CD4-positive, CD25-positive, alpha-beta regulatory T cell (primary cell): ENCODE results near the gene NINJ2. TPM values are rescaled to one million over a fixed set of nuclear protein-coding genes. Genes with fewer than 3 reads are reported as not detected.
"Not testable (repeated sequence)": the region's sequence is repeated elsewhere in the genome, so short reads cannot be mapped to it uniquely, and the experiment has no call there.

ENCODE experiments used
- ATAC-seq, 2 donors: fragments of 150-1000 bp; cut with Tn5 transposase; one replicate each; pipeline ENCODE4 v1.10.0; 2021; ENCODE audit warnings: low read depth in 2 of 2, moderate number of reproducible peaks in 2 of 2, moderate library complexity in 1 of 2
- DNase-seq, 3 donors: peaks; one replicate each; pipeline versions ENCODE4 v3.0.0 to v3.0.0-alpha.2; 2012 to 2022; ENCODE audit warnings: mixed read lengths in 1 of 3
- H3K27ac ChIP-seq: one replicate; pipeline ENCODE4 v1.7.0; 2013; ENCODE audit warnings: mild to moderate bottlenecking, low read length; ENCODE audit not compliant: insufficient read depth, poor library complexity, severe bottlenecking
- H3K27me3 ChIP-seq: one replicate; pipeline ENCODE4 v1.7.0; 2013; ENCODE audit warnings: low read length; ENCODE audit not compliant: control insufficient read depth, insufficient read depth
- H3K36me3 ChIP-seq: one replicate; pipeline ENCODE4 v1.7.0; 2013; ENCODE audit warnings: mild to moderate bottlenecking, low read length, moderate library complexity; ENCODE audit not compliant: control insufficient read depth, insufficient read depth
- H3K4me1 ChIP-seq: 2 replicates; pipeline ENCODE4 v1.7.0; 2013; ENCODE audit warnings: mild to moderate bottlenecking, low read length; ENCODE audit not compliant: insufficient read depth, control insufficient read depth, poor library complexity, severe bottlenecking
- H3K4me3 ChIP-seq: one replicate; pipeline ENCODE4 v1.7.0; 2013; ENCODE audit warnings: low read depth, mild to moderate bottlenecking, low read length, moderate library complexity
- H3K9me3 ChIP-seq, 2 experiments: 1 replicate in 1 of 2; 2 replicates in 1 of 2; pipeline ENCODE4 v1.7.0; 2013; ENCODE audit warnings: low read length in 2 of 2, mild to moderate bottlenecking in 1 of 2, moderate library complexity in 1 of 2; ENCODE audit not compliant: control insufficient read depth in 2 of 2
- H3K27ac Mint-ChIP-seq, 3 donors: one replicate each; pipeline ENCODE4 v1.8.0; 2020 to 2022; ENCODE audit warnings: mild to moderate bottlenecking in 3 of 3, mixed read lengths in 3 of 3, moderate library complexity in 2 of 3
- H3K27me3 Mint-ChIP-seq: one replicate; pipeline ENCODE4 v1.8.0; 2022; ENCODE audit warnings: mild to moderate bottlenecking, mixed read lengths
- H3K36me3 Mint-ChIP-seq: one replicate; pipeline ENCODE4 v1.8.0; 2020; ENCODE audit warnings: mixed read lengths
- H3K4me1 Mint-ChIP-seq, 4 donors: one replicate each; pipeline ENCODE4 v1.8.0; 2020 to 2022; ENCODE audit warnings: mixed read lengths in 4 of 4, mild to moderate bottlenecking in 1 of 4
- H3K4me3 Mint-ChIP-seq, 4 donors: one replicate each; pipeline ENCODE4 v1.8.0; 2020 to 2022; ENCODE audit warnings: mild to moderate bottlenecking in 4 of 4, mixed read lengths in 4 of 4, moderate library complexity in 3 of 4
- H3K9me3 Mint-ChIP-seq, 7 donors: one replicate each; pipeline ENCODE4 v1.8.0; 2020 to 2022; ENCODE audit warnings: mixed read lengths in 7 of 7, mild to moderate bottlenecking in 3 of 7, moderate library complexity in 2 of 7
- polyA plus RNA-seq, 4 donors: library from polyadenylated mRNA; unstranded; fragments of 300-500 nt; fragmentation: Illumina TruSeq; gene quantifications; one replicate each; pipeline ENCODE4 v1.2.3, GENCODE V29; 2021
- total RNA-seq: library from RNA; stranded (reverse); gene quantifications from one replicate; pipeline ENCODE4 v1.2.3, GENCODE V29; 2022

The NINJ2 gene
- total and polyA plus RNA-seq, 5 donors from 2014 or later: 16.8 to 170 (median 125) TPM

GRCh38 chr12:636632-637031 is 26.6 kb downstream of the NINJ2 start:
- Histone ChIP-seq H3K9me3 (no peaks in the 10 kb centered on the region), H3K4me1 (peaks cover 28% of the 10 kb centered on the region), H3K36me3 (no peaks in the 10 kb centered on the region), H3K27ac (no peak overlapping the region), H3K27me3 (no peaks in the 10 kb centered on the region), H3K4me3 (no peak overlapping the region)
- peaks cover 7% of the 10 kb centered on the region for H3K36me3 Mint-ChIP-seq
- no peaks in the 10 kb centered on the region for H3K27me3 Mint-ChIP-seq
- H3K9me3 Mint-ChIP-seq: peaks cover 0 to 1% (median 0%) of the 10 kb centered on the region in 7 donors
- H3K27ac Mint-ChIP-seq: peak overlapping the region in 1 of 3 donors; percentile 4
- DNase-seq: no peak
- no peak overlapping the region for H3K4me3 Mint-ChIP-seq
- peaks cover 22 to 70% (median 48%) of the 10 kb centered on the region in 4 donors for H3K4me1 Mint-ChIP-seq
- no peak for ATAC-seq

- Mint-ChIP-seq H3K27me3 (no peaks in the 10 kb centered on the region), H3K4me1 (peaks cover 13 to 66% (median 49%) of the 10 kb centered on the region in 4 donors), H3K36me3 (peaks cover 11% of the 10 kb centered on the region), H3K4me3 (peak overlapping the region in 2 of 4 donors; percentile 18 to 87), H3K9me3 (no peaks in the 10 kb centered on the region), H3K27ac (peak overlapping the region in 2 of 3 donors; percentile 52 to 86)
- Histone ChIP-seq H3K27me3 (no peaks in the 10 kb centered on the region), H3K27ac (no peak overlapping the region), H3K9me3 (no peaks in the 10 kb centered on the region), H3K4me3 (no peak overlapping the region), H3K4me1 (peaks cover 2% of the 10 kb centered on the region), H3K36me3 (no peaks in the 10 kb centered on the region)
- DNase-seq: no peak
- ATAC-seq: no peak
Observed at GRCh38 chr12:633731-634130, 29.5 kb downstream of the NINJ2 start.

GRCh38 chr12:632102-632696 is 31.0 kb downstream of the NINJ2 start:
- ATAC-seq (no peak), DNase-seq (no peak)
- H3K27me3 Mint-ChIP-seq: no peaks in the 10 kb centered on the region
- H3K27ac ChIP-seq: peak overlapping the region; percentile 84
- H3K4me3 ChIP-seq: peak overlapping the region; percentile 10
- H3K36me3 ChIP-seq: no peaks in the 10 kb centered on the region
- H3K9me3 ChIP-seq: no peaks in the 10 kb centered on the region
- H3K9me3 Mint-ChIP-seq: no peaks in the 10 kb centered on the region
- peak overlapping the region; percentile 92 to 98 (median 98) for H3K4me3 Mint-ChIP-seq
- peaks cover 11 to 62% (median 46%) of the 10 kb centered on the region in 4 donors for H3K4me1 Mint-ChIP-seq
- no peaks in the 10 kb centered on the region for H3K27me3 ChIP-seq
- no peaks in the 10 kb centered on the region for H3K4me1 ChIP-seq
- H3K36me3 Mint-ChIP-seq: peaks cover 11% of the 10 kb centered on the region
- H3K27ac Mint-ChIP-seq: peak overlapping the region in 2 of 3 donors; percentile 91 to 99

- Histone ChIP-seq H3K4me3 (peak overlapping the region; percentile 83), H3K27me3 (no peaks in the 10 kb centered on the region), H3K36me3 (no peaks in the 10 kb centered on the region), H3K9me3 (no peaks in the 10 kb centered on the region), H3K27ac (peak overlapping the region; percentile 84), H3K4me1 (no peaks in the 10 kb centered on the region)
- DNase-seq (peak; percentile 69 to 87 (median 72)), ATAC-seq (peak; percentile 94 to 97)
- H3K4me3 Mint-ChIP-seq: peak overlapping the region; percentile 92 to 98 (median 98)
- H3K4me1 Mint-ChIP-seq: peaks cover 5 to 56% (median 41%) of the 10 kb centered on the region in 4 donors
- H3K36me3 Mint-ChIP-seq: peaks cover 11% of the 10 kb centered on the region
- no peaks in the 10 kb centered on the region for H3K27me3 Mint-ChIP-seq
- H3K9me3 Mint-ChIP-seq: no peaks in the 10 kb centered on the region
- H3K27ac Mint-ChIP-seq: peak overlapping the region; percentile 76 to 99 (median 91)
Observed at GRCh38 chr12:630656-631632, 32.3 kb downstream of the NINJ2 start.

GRCh38 chr12:628742-629078 is 34.5 kb downstream of the NINJ2 start:
- H3K27me3 Mint-ChIP-seq, ATAC-seq, H3K4me1 ChIP-seq, DNase-seq, H3K4me3 ChIP-seq, H3K27ac ChIP-seq, H3K36me3 Mint-ChIP-seq, H3K27me3 ChIP-seq, H3K9me3 ChIP-seq, H3K36me3 ChIP-seq, H3K9me3 Mint-ChIP-seq: not testable (repeated sequence)
- H3K4me1 Mint-ChIP-seq: peaks cover 16 to 61% (median 39%) of the 10 kb centered on the region in 4 donors
- H3K27ac Mint-ChIP-seq: peak overlapping the region; percentile 8 to 69 (median 60)
- H3K4me3 Mint-ChIP-seq: peak overlapping the region in 3 of 4 donors; percentile 13 to 97 (median 61)

GRCh38 chr12:627863-628741 is 35.1 kb downstream of the NINJ2 start:
- H3K27ac Mint-ChIP-seq: peak overlapping the region in 1 of 3 donors; percentile 60
- no peaks in the 10 kb centered on the region for H3K27me3 Mint-ChIP-seq
- H3K27me3 ChIP-seq: no peaks in the 10 kb centered on the region
- no peak for ATAC-seq
- H3K36me3 Mint-ChIP-seq: peaks cover 6% of the 10 kb centered on the region
- DNase-seq: no peak
- H3K4me1 ChIP-seq: peaks cover 6% of the 10 kb centered on the region
- H3K36me3 ChIP-seq: no peaks in the 10 kb centered on the region
- no peaks in the 10 kb centered on the region for H3K9me3 ChIP-seq
- H3K4me1 Mint-ChIP-seq: peaks cover 16 to 66% (median 43%) of the 10 kb centered on the region in 4 donors
- no peaks in the 10 kb centered on the region for H3K9me3 Mint-ChIP-seq
- no peak overlapping the region for H3K4me3 ChIP-seq
- peak overlapping the region in 2 of 4 donors; percentile 45 to 61 for H3K4me3 Mint-ChIP-seq
- H3K27ac ChIP-seq: no peak overlapping the region

- Histone ChIP-seq H3K27ac (no peak overlapping the region), H3K9me3 (no peaks in the 10 kb centered on the region), H3K27me3 (no peaks in the 10 kb centered on the region), H3K4me1 (peaks cover 14% of the 10 kb centered on the region), H3K36me3 (no peaks in the 10 kb centered on the region), H3K4me3 (no peak overlapping the region)
- peak overlapping the region; percentile 35 to 80 (median 80) for H3K27ac Mint-ChIP-seq
- H3K4me1 Mint-ChIP-seq: peaks cover 16 to 68% (median 50%) of the 10 kb centered on the region in 4 donors
- H3K9me3 Mint-ChIP-seq: no peaks in the 10 kb centered on the region
- H3K4me3 Mint-ChIP-seq: peak overlapping the region in 1 of 4 donors; percentile 52
- no peak for ATAC-seq
- no peak for DNase-seq
- peaks cover 6% of the 10 kb centered on the region for H3K36me3 Mint-ChIP-seq
- H3K27me3 Mint-ChIP-seq: no peaks in the 10 kb centered on the region
Observed at GRCh38 chr12:627285-627684, 36.0 kb downstream of the NINJ2 start.
